A673 (cell line): Measurements from ENCODE around the gene TMEM131L. TPM values are rescaled to one million over a fixed set of nuclear protein-coding genes. Genes with fewer than 3 reads are reported as not detected.

Experiments
- BruUV-seq: library from RNA; stranded (reverse); fragments of 400-500 nt; replicated peaks from 2 replicates; lab custom pipeline; 2021; lab: Mats Ljungman, UMichigan
- CTCF ChIA-PET: fragments of 300-600 bp; sonication (Branson Sonifier 250); formaldehyde crosslinking; loops from one replicate; lab custom pipeline; 2022; ENCODE audit warnings: antibody characterized with exemption; lab: Charles Lee
- POLR2A ChIA-PET: fragments of 300-600 bp; sonication (Branson Sonifier 250); formaldehyde crosslinking; loops from one replicate; lab custom pipeline; 2022; ENCODE audit warnings: antibody characterized with exemption; ENCODE audit not compliant: low non-redundant PET; lab: Charles Lee
- DNase-seq: peaks from one replicate; pipeline ENCODE4 v3.0.0-alpha.2; 2015; ENCODE audit warnings: low spot score
- H3K27ac ChIP-seq: fragments of 200-600 bp; sonication (generic); 2 replicates; pipeline ENCODE4 v1.5.1; 2016; ENCODE audit warnings: mixed run types, low read depth, mild to moderate bottlenecking, mixed read lengths, antibody characterized with exemption, low read length; ENCODE audit not compliant: poor library complexity, severe bottlenecking
- H3K27me3 ChIP-seq: fragments of 200-600 bp; sonication (generic); replicated peaks from 2 replicates; pipeline ENCODE4 v1.6.1; 2017; ENCODE audit warnings: mixed run types, low read depth, mild to moderate bottlenecking, mixed read lengths, antibody characterized with exemption, low read length; ENCODE audit not compliant: insufficient read depth, poor library complexity
- H3K36me3 ChIP-seq: fragments of 200-600 bp; sonication (generic); 2 replicates; pipeline ENCODE4 v1.6.1; 2016; ENCODE audit warnings: mixed run types, mild to moderate bottlenecking, mixed read lengths, antibody characterized with exemption, low read length; ENCODE audit not compliant: insufficient read depth, poor library complexity, severe bottlenecking
- H3K4me1 ChIP-seq: fragments of 200-600 bp; sonication (generic); 2 replicates; pipeline ENCODE4 v1.6.1; 2017; ENCODE audit warnings: mixed run types, mild to moderate bottlenecking, mixed read lengths, antibody characterized with exemption, low read length; ENCODE audit not compliant: insufficient read depth, poor library complexity, severe bottlenecking
- H3K4me3 ChIP-seq: fragments of 200-600 bp; sonication (generic); 2 replicates; pipeline ENCODE4 v1.5.1; 2016; ENCODE audit warnings: low read depth, mixed run types, mild to moderate bottlenecking, mixed read lengths, low read length; ENCODE audit not compliant: poor library complexity, severe bottlenecking
- H3K9me3 ChIP-seq: fragments of 200-600 bp; sonication (generic); 2 replicates; pipeline ENCODE4 v1.6.1; 2016; ENCODE audit warnings: mixed run types, low read depth, mild to moderate bottlenecking, mixed read lengths, antibody characterized with exemption, low read length; ENCODE audit not compliant: poor library complexity, severe bottlenecking
- EZH2 ChIP-seq: fragments of 200-600 bp; sonication (generic); IDR thresholded peaks from 2 replicates; pipeline ENCODE4 v1.6.1; 2017; ENCODE audit warnings: borderline replicate concordance, low read depth, mild to moderate bottlenecking, mixed read lengths, antibody characterized with exemption, low read length; ENCODE audit not compliant: poor library complexity, severe bottlenecking
- intact Hi-C: fragments of 100-400 bp; cut with micrococcal nuclease; formaldehyde crosslinking; loops from one replicate; pipeline ENCODE4 v1.10.0; 2022; ENCODE audit not compliant: unreplicated experiment
- total RNA-seq: library from RNA; stranded (reverse); gene quantifications from 2 replicates; pipeline ENCODE4 v1.2.3, GENCODE V29; 2021
- TF ChIP-seq, protein P1 (sequence below): fragments of 300-800, 200-600 bp; sonication (generic); conservative IDR thresholded peaks from 2 replicates; pipeline ENCODE4 v1.5.1; 2017; ENCODE audit warnings: low read depth, mild to moderate bottlenecking, antibody characterized with exemption, low read length, moderate library complexity, mixed read lengths

The TMEM131L gene
- total RNA-seq, 1 experiment from 2014 or later: 18.4 TPM

DNA sequence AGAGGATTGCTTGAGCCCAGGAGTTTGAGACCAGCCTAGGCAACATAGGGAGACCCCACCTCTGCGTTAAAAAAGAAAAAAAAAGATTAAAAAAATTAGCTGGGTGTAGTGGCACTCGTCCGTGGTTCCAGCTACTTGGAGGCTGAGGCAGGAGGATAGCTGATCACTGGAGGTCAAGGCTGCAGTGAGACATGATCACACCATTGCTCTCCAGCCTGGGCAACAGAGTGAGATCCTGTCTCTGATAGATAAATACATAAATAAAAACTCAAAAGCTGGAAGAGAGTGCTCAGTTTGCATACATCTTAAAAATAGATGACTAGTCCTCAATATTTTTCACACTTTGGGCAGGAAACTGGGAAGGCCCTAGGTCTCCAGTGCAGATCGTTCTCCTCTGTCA is 54.1 kb downstream of the TMEM131L start:
- Histone ChIP-seq H3K4me1 (peaks cover 38% of the 10 kb centered on the region), H3K9me3 (no peaks in the 10 kb centered on the region), H3K36me3 (no peaks in the 10 kb centered on the region), H3K27me3 (no peaks in the 10 kb centered on the region), H3K4me3 (no peak overlapping the region), H3K27ac (no peak overlapping the region)
- ChIA-PET CTCF (no interaction called here), POLR2A (no interaction called here)
- intact Hi-C loops: no loop called here
- BruUV-seq: no TSS peak
- TF ChIP-seq, protein P1, sequence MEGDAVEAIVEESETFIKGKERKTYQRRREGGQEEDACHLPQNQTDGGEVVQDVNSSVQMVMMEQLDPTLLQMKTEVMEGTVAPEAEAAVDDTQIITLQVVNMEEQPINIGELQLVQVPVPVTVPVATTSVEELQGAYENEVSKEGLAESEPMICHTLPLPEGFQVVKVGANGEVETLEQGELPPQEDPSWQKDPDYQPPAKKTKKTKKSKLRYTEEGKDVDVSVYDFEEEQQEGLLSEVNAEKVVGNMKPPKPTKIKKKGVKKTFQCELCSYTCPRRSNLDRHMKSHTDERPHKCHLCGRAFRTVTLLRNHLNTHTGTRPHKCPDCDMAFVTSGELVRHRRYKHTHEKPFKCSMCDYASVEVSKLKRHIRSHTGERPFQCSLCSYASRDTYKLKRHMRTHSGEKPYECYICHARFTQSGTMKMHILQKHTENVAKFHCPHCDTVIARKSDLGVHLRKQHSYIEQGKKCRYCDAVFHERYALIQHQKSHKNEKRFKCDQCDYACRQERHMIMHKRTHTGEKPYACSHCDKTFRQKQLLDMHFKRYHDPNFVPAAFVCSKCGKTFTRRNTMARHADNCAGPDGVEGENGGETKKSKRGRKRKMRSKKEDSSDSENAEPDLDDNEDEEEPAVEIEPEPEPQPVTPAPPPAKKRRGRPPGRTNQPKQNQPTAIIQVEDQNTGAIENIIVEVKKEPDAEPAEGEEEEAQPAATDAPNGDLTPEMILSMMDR: no peak
- no peak for TF ChIP-seq EZH2
- DNase-seq: no peak

DNA sequence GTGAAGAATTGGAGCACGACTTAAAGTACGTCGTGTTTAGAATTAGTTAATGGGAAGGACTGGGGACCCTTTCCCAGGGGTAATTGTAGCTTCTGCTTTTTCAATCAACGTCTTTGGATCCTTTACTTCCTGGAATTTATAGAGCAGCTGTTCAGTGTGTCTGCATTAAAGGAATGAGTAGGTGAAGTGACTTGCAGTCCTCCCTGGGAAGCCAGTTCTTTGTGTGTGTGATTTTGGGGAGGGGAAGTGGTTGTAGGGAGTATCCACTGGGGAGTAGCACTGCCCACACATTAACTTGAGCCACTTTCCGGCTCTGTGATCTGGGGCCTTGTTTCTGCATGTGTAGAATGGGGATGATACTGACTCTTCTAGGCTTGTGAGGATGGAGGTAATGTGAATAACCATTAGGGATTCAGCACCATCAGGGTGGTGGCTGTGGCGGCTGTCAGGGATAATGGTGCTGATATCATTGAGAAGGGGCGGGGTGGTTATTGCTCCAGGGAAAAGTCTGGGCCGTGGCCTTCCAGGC is 54.7 kb downstream of the TMEM131L start:
- Histone ChIP-seq H3K36me3 (no peaks in the 10 kb centered on the region), H3K4me3 (no peak overlapping the region), H3K27me3 (no peaks in the 10 kb centered on the region), H3K4me1 (peaks cover 37% of the 10 kb centered on the region), H3K9me3 (no peaks in the 10 kb centered on the region), H3K27ac (no peak overlapping the region)
- CTCF ChIA-PET: no interaction called here
- DNase-seq: no peak
- intact Hi-C loops: no loop called here
- POLR2A ChIA-PET: no interaction called here
- no TSS peak for BruUV-seq
- TF ChIP-seq, protein P1: no peak
- no peak for TF ChIP-seq EZH2

DNA sequence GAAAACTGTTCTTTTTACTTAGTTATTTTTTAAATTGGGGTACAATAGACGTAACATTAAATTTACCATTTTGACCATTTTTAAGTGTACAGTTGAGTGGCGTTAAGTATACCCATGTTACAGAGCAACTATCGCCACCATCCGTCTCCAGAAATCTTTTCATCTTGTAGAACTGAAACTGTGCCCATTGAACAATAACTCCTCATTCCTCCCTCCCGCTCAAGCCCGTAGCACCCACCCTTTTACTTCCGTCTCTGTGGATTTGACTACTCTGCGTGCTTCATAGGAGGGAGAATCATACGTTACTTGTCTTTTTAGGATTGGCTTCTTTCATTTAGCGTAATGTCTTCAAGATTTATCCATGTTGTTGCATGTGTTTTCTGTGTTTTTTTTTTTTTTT is 55.3 kb downstream of the TMEM131L start:
- Histone ChIP-seq H3K27me3 (no peaks in the 10 kb centered on the region), H3K4me1 (peaks cover 37% of the 10 kb centered on the region), H3K9me3 (no peaks in the 10 kb centered on the region), H3K4me3 (no peak overlapping the region), H3K27ac (no peak overlapping the region), H3K36me3 (no peaks in the 10 kb centered on the region)
- TF ChIP-seq, protein P1: no peak
- DNase-seq: no peak
- ChIA-PET CTCF (no interaction called here), POLR2A (no interaction called here)
- no TSS peak for BruUV-seq
- intact Hi-C loops: no loop called here
